K562 (cell line): ENCODE data around the gene PLEKHM3.

Source experiments
- MTA1 ChIP-seq: fragments of 450-650 bp; IDR thresholded peaks from 2 replicates; pipeline ENCODE4 v1.6.1; 2017; ENCODE audit warnings: borderline replicate concordance
- UBTF ChIP-seq, 2 experiments: IDR thresholded peaks; 2 replicates each; pipeline ENCODE4 v1.6.1; 2012; ENCODE audit warnings: improper control_type of control experiment in 2 of 2, low read depth in 2 of 2, low read length in 2 of 2, borderline replicate concordance in 1 of 2
- TF ChIP-seq, protein P1 (sequence below), 3 experiments: IDR thresholded peaks in 2 of 3; conservative IDR thresholded peaks in 1 of 3; 2 replicates each; pipeline ENCODE4 v1.5.1; 2011 to 2012; ENCODE audit warnings: low read length in 3 of 3, mild to moderate bottlenecking in 3 of 3, control low read depth in 2 of 3, improper control_type of control experiment in 1 of 3, inconsistent platforms in 1 of 3, low read depth in 1 of 3, mixed read lengths in 1 of 3, moderate library complexity in 1 of 3; ENCODE audit not compliant: insufficient read depth in 2 of 3

GRCh38 chr2:207926133-207926988 is 99.0 kb downstream of the PLEKHM3 start:
- TF ChIP-seq, protein P1, sequence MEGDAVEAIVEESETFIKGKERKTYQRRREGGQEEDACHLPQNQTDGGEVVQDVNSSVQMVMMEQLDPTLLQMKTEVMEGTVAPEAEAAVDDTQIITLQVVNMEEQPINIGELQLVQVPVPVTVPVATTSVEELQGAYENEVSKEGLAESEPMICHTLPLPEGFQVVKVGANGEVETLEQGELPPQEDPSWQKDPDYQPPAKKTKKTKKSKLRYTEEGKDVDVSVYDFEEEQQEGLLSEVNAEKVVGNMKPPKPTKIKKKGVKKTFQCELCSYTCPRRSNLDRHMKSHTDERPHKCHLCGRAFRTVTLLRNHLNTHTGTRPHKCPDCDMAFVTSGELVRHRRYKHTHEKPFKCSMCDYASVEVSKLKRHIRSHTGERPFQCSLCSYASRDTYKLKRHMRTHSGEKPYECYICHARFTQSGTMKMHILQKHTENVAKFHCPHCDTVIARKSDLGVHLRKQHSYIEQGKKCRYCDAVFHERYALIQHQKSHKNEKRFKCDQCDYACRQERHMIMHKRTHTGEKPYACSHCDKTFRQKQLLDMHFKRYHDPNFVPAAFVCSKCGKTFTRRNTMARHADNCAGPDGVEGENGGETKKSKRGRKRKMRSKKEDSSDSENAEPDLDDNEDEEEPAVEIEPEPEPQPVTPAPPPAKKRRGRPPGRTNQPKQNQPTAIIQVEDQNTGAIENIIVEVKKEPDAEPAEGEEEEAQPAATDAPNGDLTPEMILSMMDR (IDR thresholded peaks at IDR 0.05 in 2 of 3, conservative IDR thresholded peaks at IDR 0.05 in 1 of 3; ENCODE audit: insufficient read depth in 2 of 3, low read depth in 1 of 3, low read length in 3 of 3) = no peak
- TF ChIP-seq UBTF (IDR thresholded peaks at IDR 0.05; ENCODE audit: borderline replicate concordance in 1 of 2, low read depth in 2 of 2, low read length in 2 of 2) = no peak
- TF ChIP-seq MTA1 = no peak
